NCI-H2029 treated with DMSO at 0.1 percent for 48 hours (cell line): Measurements from ENCODE around the gene EIF6.
"Not testable (repeated sequence)": the region's sequence is repeated elsewhere in the genome, so short reads cannot be mapped to it uniquely, and the experiment has no call there.

Experiments used
- DNase-seq: peaks from one replicate; lab custom pipeline; 2025; lab: John Stamatoyannopoulos, UW

The EIF6 gene

GRCh38 chr20:35254448-35254999 is 30.0 kb downstream of the EIF6 start:
- no peak for DNase-seq

GRCh38 chr20:35253010-35253409 is 31.6 kb downstream of the EIF6 start:
- DNase-seq: no peak

- not testable (repeated sequence) for DNase-seq
Observed at GRCh38 chr20:35252598-35252997, 32.0 kb downstream of the EIF6 start.

- no peak for DNase-seq
Observed at GRCh38 chr20:35252037-35252461, 32.5 kb downstream of the EIF6 start.

- DNase-seq: no peak
Observed at GRCh38 chr20:35251613-35251940, 33.0 kb downstream of the EIF6 start.

GRCh38 chr20:35248641-35249475 is 35.7 kb downstream of the EIF6 start:
- DNase-seq: no peak

- DNase-seq: no peak
Observed at GRCh38 chr20:35246723-35247122, 37.8 kb downstream of the EIF6 start.

GRCh38 chr20:35243986-35244385 is 40.6 kb downstream of the EIF6 start:
- no peak for DNase-seq

GRCh38 chr20:35243317-35243716 is 41.3 kb downstream of the EIF6 start:
- DNase-seq: no peak

- DNase-seq: no peak
Observed at GRCh38 chr20:35240811-35241293, 43.7 kb downstream of the EIF6 start.

GRCh38 chr20:35240083-35240810 is 44.3 kb downstream of the EIF6 start:
- DNase-seq: no peak

GRCh38 chr20:35238735-35239134 is 45.8 kb downstream of the EIF6 start:
- DNase-seq: no peak

GRCh38 chr20:35238170-35238569 is 46.4 kb downstream of the EIF6 start:
- no peak for DNase-seq

GRCh38 chr20:35237486-35237885 is 47.1 kb downstream of the EIF6 start:
- no peak for DNase-seq

GRCh38 chr20:35235881-35236280 is 48.7 kb downstream of the EIF6 start:
- peak; percentile 79 for DNase-seq

GRCh38 chr20:35232575-35232974 is 52.0 kb downstream of the EIF6 start:
- DNase-seq: peak; percentile 8
